ENCODE data around the gene TNRC6C. TPM values are rescaled to one million over a fixed set of nuclear protein-coding genes. Genes with fewer than 3 reads are reported as not detected.
A peak's percentile ranks its signal among the peaks of the same experiment; 100 is the strongest.

Gene TNRC6C
- total and polyA plus RNA-seq, 9 of the 15 experiments (the other 6 are each of a cell fraction or from before 2014, with no cell fraction given), result 0.20 to 4.9 (median 2.3) TPM

GRCh38 chr17:78029697-78030096 lies 71.2 kb downstream of the TNRC6C start (continued):
- TF ChIP-seq, protein P1, sequence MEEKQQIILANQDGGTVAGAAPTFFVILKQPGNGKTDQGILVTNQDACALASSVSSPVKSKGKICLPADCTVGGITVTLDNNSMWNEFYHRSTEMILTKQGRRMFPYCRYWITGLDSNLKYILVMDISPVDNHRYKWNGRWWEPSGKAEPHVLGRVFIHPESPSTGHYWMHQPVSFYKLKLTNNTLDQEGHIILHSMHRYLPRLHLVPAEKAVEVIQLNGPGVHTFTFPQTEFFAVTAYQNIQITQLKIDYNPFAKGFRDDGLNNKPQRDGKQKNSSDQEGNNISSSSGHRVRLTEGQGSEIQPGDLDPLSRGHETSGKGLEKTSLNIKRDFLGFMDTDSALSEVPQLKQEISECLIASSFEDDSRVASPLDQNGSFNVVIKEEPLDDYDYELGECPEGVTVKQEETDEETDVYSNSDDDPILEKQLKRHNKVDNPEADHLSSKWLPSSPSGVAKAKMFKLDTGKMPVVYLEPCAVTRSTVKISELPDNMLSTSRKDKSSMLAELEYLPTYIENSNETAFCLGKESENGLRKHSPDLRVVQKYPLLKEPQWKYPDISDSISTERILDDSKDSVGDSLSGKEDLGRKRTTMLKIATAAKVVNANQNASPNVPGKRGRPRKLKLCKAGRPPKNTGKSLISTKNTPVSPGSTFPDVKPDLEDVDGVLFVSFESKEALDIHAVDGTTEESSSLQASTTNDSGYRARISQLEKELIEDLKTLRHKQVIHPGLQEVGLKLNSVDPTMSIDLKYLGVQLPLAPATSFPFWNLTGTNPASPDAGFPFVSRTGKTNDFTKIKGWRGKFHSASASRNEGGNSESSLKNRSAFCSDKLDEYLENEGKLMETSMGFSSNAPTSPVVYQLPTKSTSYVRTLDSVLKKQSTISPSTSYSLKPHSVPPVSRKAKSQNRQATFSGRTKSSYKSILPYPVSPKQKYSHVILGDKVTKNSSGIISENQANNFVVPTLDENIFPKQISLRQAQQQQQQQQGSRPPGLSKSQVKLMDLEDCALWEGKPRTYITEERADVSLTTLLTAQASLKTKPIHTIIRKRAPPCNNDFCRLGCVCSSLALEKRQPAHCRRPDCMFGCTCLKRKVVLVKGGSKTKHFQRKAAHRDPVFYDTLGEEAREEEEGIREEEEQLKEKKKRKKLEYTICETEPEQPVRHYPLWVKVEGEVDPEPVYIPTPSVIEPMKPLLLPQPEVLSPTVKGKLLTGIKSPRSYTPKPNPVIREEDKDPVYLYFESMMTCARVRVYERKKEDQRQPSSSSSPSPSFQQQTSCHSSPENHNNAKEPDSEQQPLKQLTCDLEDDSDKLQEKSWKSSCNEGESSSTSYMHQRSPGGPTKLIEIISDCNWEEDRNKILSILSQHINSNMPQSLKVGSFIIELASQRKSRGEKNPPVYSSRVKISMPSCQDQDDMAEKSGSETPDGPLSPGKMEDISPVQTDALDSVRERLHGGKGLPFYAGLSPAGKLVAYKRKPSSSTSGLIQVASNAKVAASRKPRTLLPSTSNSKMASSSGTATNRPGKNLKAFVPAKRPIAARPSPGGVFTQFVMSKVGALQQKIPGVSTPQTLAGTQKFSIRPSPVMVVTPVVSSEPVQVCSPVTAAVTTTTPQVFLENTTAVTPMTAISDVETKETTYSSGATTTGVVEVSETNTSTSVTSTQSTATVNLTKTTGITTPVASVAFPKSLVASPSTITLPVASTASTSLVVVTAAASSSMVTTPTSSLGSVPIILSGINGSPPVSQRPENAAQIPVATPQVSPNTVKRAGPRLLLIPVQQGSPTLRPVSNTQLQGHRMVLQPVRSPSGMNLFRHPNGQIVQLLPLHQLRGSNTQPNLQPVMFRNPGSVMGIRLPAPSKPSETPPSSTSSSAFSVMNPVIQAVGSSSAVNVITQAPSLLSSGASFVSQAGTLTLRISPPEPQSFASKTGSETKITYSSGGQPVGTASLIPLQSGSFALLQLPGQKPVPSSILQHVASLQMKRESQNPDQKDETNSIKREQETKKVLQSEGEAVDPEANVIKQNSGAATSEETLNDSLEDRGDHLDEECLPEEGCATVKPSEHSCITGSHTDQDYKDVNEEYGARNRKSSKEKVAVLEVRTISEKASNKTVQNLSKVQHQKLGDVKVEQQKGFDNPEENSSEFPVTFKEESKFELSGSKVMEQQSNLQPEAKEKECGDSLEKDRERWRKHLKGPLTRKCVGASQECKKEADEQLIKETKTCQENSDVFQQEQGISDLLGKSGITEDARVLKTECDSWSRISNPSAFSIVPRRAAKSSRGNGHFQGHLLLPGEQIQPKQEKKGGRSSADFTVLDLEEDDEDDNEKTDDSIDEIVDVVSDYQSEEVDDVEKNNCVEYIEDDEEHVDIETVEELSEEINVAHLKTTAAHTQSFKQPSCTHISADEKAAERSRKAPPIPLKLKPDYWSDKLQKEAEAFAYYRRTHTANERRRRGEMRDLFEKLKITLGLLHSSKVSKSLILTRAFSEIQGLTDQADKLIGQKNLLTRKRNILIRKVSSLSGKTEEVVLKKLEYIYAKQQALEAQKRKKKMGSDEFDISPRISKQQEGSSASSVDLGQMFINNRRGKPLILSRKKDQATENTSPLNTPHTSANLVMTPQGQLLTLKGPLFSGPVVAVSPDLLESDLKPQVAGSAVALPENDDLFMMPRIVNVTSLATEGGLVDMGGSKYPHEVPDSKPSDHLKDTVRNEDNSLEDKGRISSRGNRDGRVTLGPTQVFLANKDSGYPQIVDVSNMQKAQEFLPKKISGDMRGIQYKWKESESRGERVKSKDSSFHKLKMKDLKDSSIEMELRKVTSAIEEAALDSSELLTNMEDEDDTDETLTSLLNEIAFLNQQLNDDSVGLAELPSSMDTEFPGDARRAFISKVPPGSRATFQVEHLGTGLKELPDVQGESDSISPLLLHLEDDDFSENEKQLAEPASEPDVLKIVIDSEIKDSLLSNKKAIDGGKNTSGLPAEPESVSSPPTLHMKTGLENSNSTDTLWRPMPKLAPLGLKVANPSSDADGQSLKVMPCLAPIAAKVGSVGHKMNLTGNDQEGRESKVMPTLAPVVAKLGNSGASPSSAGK (IDR thresholded peaks at IDR 0.05), result no peak
- no peak for TF ChIP-seq HDGF (IDR thresholded peaks at IDR 0.05)
- peak; percentile 61; the same call in 1 of the 2 replicates for TF ChIP-seq HLTF (IDR thresholded peaks at IDR 0.05)
- TF ChIP-seq, protein P2, sequence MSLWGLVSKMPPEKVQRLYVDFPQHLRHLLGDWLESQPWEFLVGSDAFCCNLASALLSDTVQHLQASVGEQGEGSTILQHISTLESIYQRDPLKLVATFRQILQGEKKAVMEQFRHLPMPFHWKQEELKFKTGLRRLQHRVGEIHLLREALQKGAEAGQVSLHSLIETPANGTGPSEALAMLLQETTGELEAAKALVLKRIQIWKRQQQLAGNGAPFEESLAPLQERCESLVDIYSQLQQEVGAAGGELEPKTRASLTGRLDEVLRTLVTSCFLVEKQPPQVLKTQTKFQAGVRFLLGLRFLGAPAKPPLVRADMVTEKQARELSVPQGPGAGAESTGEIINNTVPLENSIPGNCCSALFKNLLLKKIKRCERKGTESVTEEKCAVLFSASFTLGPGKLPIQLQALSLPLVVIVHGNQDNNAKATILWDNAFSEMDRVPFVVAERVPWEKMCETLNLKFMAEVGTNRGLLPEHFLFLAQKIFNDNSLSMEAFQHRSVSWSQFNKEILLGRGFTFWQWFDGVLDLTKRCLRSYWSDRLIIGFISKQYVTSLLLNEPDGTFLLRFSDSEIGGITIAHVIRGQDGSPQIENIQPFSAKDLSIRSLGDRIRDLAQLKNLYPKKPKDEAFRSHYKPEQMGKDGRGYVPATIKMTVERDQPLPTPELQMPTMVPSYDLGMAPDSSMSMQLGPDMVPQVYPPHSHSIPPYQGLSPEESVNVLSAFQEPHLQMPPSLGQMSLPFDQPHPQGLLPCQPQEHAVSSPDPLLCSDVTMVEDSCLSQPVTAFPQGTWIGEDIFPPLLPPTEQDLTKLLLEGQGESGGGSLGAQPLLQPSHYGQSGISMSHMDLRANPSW (CRISPR knock-in tag; IDR thresholded peaks at IDR 0.05), result no peak
- no peak for TF ChIP-seq MBD2 (IDR thresholded peaks at IDR 0.05; ENCODE audit: borderline replicate concordance, low read depth)
- TF ChIP-seq, protein P3, sequence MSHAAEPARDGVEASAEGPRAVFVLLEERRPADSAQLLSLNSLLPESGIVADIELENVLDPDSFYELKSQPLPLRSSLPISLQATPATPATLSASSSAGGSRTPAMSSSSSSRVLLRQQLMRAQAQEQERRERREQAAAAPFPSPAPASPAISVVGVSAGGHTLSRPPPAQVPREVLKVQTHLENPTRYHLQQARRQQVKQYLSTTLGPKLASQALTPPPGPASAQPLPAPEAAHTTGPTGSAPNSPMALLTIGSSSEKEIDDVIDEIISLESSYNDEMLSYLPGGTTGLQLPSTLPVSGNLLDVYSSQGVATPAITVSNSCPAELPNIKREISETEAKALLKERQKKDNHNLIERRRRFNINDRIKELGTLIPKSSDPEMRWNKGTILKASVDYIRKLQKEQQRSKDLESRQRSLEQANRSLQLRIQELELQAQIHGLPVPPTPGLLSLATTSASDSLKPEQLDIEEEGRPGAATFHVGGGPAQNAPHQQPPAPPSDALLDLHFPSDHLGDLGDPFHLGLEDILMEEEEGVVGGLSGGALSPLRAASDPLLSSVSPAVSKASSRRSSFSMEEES (CRISPR knock-in tag; IDR thresholded peaks at IDR 0.05), result no peak
- TF ChIP-seq MNT (conservative IDR thresholded peaks at IDR 0.05), result peak; percentile 82 to 91
- no peak for TF ChIP-seq HDAC8 (tag; IDR thresholded peaks at IDR 0.05)
- TF ChIP-seq FOXM1 (IDR thresholded peaks at IDR 0.05; ENCODE audit: low read depth), result peak; percentile 92
- TF ChIP-seq FOXM1 (CRISPR knock-in tag; IDR thresholded peaks at IDR 0.05; ENCODE audit: low read depth), result no peak
- TF ChIP-seq ZNF124 (CRISPR knock-in tag; IDR thresholded peaks at IDR 0.05), result no peak
- TF ChIP-seq NFRKB (IDR thresholded peaks at IDR 0.05; ENCODE audit: low read depth), result no peak; the same call in 1 of the 2 replicates
